Measurements from ENCODE around the gene MRO. TPM values are rescaled to one million over a fixed set of nuclear protein-coding genes. Genes with fewer than 3 reads are reported as not detected.

The MRO gene
- total and polyA plus RNA-seq, 2 of the 8 experiments (the other 6 are each of a cell fraction or from before 2014, with no cell fraction given) = 0.65 to 1.0 TPM

Other genes with a start within 250 kb of the MRO start
- gene ME2, start 59.1 kb upstream of the MRO start, total RNA-seq (2021; fragmentation: NEBNext Ultra II Directional; extraction: Animal tissue kit (Norgen Biotek cat#: 25700)) = 60.3 and 66.9 TPM in 2 replicates
- gene ME2, start 59.1 kb upstream of the MRO start, polyA plus RNA-seq (2011; rRNA removed) = 31.0 and 54.7 TPM in 2 replicates
- gene ELAC1, start 148.0 kb upstream of the MRO start, total RNA-seq (2021; fragmentation: NEBNext Ultra II Directional; extraction: Animal tissue kit (Norgen Biotek cat#: 25700)) = 3.2 and 3.4 TPM in 2 replicates
- gene ELAC1, start 148.0 kb upstream of the MRO start, polyA plus RNA-seq (2011; rRNA removed) = 2.0 and 2.3 TPM in 2 replicates
- 134 and 139 TPM in 2 replicates for gene SMAD4, start 210.2 kb upstream of the MRO start, total RNA-seq (2021; fragmentation: NEBNext Ultra II Directional; extraction: Animal tissue kit (Norgen Biotek cat#: 25700))
- gene SMAD4, start 210.2 kb upstream of the MRO start, polyA plus RNA-seq (2011; rRNA removed) = 67.9 and 86.5 TPM in 2 replicates